GM18498 (cell line): Measurements from ENCODE around the gene GMPPA.

Source experiments
- ATAC-seq: cut with Tn5 transposase; IDR thresholded peaks from one replicate; pipeline ENCODE4 v1.9.1; 2021; ENCODE audit warnings: mild to moderate bottlenecking, moderate library complexity; ENCODE audit not compliant: unreplicated experiment

The GMPPA gene

DNA sequence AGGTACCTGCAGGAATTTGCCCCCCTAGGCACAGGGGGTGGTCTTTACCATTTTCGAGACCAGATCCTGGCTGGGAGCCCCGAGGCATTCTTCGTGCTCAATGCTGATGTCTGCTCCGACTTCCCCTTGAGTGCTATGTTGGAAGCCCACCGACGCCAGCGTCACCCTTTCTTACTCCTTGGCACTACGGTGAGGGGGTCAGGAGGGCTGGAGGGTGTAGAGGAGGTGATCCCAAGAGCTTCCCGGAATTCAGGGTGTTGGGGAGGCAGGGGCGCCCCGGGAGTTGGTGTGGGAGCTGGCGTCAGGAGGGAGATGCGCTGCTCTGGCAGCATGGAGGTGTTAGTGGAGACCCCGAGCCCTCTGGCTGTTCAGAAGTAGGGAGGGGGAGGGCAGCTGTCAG is 3.2 kb downstream of the GMPPA start:
- ATAC-seq, result no peak

DNA sequence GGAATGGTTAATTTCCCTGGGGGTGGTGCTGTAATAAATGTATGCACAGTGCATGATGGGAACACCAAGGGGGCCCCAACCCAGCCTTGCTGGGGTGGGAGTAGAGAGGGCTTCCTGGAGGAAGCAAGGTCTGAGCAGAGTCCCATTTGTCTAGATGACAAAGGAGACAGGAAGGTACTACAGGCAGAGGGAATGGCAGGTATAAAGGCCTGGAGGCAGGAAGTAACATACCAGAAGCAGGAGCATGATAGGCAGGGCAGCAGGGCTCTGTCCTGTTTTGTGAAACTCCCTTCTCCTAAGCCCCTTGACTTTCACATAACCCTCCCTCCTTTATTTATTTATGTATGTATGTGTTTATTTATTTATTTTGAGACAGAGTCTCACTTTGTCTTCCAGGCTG is 3.9 kb downstream of the GMPPA start:
- ATAC-seq, result no peak

DNA sequence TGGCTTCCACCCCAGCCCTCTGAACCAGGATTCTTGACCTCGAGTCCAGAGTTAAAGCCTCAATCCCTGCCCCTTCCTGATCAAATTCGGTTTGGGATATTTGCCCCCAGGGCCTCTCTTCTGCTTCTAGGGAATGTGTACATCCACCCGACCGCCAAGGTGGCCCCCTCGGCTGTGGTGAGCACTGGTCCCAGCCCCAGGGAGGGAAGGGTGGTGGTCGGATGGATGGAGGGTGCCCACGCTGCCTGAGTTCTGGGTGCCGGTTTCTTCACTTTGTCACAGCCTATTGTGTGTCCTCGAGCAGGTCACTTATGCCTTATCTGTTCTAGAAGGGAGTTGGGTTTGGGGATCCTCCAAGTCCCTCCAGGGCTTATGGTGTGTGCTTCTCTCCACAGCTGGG is 6.9 kb downstream of the GMPPA start:
- no peak for ATAC-seq

DNA sequence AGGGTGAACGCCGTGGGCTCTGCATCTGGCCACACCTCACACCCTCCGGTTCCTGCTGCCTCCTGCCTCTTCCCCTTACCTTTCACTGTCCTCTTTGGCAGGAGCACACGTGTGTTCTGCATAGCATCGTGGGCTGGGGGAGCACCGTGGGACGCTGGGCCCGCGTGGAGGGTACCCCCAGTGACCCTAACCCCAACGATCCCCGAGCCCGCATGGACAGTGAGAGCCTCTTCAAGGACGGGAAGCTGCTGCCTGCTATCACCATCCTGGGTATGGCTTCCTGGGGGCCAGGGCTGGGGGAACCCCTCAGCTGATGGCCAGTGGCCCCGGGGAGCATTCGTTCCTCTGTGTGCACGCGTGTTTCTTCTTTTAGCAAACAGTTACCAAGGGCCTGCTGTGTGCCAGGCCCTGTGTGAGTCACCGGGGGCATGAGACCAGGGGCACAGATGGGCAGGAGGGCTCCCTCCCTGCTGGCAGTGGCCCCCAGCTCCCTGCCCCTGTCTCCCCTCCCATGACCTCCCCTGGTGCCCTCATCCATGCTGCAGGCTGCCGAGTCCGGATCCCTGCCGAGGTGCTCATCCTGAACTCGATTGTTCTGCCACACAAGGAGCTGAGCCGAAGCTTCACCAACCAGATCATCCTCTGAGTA is 7.6 kb downstream of the GMPPA start:
- no peak for ATAC-seq

DNA sequence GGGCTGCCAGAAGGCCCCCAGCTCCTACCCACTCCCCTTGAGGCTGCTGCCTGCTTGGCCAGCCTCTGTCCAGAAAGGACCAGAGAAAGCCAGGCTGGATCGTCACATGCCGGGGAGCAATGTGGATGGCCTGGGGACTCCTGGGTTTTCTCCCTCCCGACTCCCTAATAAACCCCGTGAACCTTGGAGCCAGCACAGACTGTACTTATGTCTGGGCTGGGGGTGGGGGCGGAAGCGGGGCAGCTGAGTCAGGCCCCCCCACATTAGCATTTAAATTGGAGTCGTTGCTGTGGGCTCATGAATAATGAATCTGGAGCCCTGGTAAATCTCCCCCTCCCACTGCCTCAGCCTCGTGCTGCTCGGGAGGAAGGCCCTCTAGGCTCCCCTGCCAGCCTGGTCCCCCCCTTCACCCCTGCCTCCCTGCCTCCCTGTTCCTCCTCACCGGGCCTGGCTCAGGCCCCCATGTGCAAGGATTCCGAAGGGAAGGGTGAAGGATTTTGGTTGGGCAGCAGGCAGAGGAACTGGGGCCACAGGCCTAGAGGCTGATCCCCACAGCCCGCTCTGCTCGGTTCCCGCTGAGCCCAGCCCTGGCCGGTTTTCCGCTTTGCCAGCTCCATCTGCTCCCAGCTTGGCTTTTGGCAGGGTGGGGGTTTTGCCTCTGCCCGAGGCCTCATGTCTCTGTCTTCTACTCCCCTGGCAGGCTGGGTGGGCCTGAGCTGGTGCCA is 8.3 kb downstream of the GMPPA start:
- no peak for ATAC-seq

DNA sequence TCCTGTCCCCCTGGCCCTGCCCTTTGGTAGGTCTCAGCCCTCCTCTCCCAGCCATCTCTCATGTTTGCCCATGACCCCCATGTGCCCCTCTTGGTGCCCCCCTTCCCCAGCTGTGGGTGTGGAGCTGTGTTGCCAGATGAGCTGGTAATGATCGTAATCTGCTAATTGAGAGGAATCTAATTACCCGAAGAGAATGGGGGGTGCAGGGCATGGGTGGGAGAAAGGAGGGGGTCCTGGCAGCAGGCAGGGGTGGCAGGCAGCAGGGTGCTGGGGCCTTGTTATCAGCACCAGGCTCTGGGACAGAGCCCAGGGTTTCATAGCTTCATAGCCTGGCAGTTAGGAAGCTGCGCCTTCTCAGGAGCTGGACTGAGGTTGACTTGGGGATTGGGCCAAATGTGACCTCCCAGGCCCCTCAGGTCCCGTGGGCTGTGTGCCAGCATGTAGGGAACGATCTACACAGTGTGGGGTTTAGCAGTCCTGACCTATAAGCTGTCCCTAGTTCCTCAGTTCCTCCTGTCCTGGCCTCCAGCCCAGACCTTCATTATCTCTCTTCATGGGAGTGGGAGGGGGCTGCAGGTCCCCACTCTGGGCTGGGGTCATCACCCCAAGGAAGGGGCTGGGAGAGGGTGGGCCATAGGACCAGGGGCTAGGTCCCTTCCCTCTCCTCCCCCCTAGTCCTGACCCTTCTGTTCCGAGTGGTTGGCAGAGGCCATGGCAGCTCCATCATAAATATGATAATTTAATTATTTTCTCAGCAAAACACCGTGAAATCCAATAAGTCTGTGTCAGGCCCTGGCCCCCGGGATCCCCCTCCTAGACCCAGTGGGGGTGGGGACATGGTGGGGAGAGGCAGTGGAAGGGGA is 9.1 kb downstream of the GMPPA start:
- ATAC-seq, result no peak

DNA sequence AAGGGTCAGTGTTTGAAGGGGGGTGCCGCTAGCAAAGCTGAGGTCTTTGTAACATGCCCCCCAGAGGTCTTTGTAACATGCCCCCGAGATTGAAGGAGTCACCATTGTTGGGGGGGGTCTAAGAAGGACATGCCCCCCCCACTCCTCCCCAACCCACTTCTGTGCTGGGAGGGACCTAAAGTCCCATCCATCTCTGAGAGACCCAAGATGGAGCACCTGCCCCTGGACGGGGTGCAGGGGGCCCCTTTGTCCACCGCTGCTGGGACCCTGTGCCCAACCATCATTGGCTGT is 9.7 kb downstream of the GMPPA start:
- no peak for ATAC-seq

DNA sequence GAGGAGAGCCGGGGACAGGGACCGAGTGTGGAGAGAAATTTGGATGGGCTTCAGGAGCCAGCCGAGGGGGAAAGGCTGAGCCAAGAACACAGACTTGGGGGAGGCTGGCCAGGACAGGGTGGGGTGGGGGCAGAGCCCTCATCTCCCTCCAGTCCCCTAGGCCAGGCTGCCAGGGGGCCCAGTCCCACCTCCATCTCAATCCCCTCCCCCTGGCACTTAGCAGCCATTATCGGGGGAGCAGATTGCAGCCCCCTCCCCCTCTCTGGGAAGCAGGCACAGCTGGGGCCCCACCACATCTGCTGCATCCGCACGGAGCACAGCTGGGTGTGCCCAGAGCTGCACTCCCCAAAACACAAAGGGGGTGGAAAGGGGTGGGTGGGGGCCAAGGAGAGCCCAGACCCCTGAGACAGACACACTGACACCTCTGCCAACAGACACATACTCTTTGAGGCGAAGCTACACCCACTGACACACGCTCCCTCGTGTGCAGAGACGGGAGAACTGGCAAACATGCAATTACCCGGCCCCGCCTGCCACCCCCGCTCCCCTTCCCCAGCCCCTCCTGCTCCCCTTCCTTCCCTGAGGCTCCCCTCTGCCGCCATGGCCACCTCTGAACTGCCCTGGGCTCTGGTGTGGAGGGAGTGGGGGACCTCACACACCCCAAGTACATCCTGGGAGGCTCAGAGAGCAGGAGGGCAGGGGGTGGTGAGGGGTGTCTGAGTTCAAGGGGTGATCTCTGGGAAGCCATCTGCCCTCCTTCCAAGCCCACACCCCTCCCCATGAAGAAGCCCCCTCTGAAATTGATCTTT is 10.5 kb downstream of the GMPPA start:
- peak; percentile 17 for ATAC-seq

DNA sequence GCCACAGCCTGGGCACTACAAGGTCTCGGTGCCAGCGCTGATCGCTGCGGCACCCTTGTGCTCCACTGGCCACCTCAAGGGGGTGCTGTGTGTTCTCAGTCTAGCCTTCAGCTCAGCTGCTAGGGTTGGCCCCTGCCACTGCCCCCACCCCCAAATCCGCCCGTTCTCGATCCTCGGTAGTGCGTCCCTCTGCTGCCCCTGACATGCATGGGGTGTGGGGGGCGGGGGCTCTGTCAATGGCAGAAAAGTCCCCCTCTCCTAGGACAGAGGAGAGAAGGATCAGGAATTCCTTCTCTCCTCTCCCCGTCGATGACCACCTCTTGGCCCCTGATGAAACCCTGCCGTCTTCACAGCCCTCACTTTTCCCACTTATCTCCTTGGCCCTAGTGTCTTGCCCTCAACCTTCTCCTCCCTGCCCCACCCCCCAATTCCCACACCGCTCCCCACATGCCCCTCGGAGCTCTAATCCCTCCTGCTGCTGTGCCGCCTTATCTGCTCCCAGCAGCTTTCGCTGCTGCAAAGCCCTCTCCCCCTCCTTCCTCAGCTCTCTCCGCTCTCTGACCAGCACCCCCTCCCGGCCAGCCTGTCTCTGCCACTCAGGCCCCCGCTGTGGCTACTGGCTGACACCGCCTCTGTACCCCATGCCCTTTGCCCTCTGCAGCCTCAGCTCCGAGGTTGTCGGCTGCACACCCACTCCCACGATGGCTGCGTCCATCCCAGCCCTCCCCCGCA is 11.3 kb downstream of the GMPPA start:
- peak; percentile 60 for ATAC-seq

DNA sequence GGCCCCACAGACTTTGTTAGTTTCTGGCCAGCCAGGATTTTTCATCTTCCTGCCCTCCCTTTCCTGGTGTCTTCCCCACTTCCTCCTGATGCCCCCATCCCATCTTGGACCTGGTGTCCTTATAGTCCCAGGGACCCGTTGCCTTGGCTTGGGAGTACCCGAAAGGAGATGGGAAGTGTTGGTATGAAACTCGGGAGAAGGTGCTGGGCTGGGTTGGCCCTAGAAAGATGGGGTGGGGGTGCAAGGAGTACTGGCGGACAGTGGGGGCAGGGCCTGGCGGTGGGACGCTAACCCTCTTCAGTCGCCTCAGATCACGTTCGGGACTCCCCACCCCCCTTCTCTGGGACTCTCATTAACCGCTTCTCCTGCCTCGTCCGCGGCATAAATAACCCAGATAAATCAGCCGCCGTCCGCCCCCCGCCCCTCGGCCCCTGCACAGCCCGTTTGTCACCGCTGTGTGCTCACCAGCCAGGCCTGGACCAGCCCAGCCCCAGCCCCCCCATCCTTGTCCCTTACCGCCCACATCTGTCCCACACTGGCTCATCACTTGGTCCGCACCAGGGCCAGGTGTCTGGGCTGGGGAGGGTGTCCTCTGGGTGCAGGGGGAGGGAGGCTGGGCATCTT is 11.9 kb downstream of the GMPPA start:
- no peak for ATAC-seq

DNA sequence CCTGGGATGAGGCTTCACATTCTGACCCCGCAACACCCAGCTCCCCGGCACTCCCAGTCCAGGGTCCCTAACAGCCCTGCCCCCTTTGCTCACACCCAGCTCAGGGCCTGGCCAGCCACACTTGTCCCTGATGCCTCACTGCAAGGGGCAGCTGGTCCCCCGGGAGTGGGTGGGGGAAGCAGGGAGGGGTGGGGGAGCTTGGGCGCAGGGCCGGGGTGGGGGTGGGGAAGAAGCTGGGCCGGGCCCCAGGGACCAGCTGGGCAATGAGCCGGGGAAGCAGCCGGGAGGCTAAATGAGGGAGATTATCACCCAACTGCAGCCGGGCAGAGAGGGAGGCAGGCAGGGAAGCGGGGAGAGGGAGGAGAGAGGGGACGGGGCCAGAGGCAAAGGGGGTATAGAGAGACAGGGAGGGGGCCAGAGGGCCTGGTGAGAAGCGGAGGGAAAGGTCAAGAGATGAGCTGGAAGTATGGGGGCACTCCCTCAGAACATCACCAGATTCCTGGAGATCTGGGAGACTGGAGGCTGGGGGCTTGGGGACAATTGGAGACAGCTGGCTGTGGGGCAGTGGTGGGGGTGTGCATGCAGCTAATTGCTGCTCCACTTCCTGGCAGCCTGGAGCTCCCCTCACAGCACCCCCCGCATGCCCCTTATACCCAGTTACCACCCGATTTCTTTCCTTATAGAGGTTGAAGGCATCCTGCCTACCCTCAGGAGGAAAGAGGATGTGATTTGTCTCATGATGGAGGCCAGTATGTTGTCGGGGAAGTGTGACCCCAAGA is 13.0 kb downstream of the GMPPA start:
- ATAC-seq, result no peak

DNA sequence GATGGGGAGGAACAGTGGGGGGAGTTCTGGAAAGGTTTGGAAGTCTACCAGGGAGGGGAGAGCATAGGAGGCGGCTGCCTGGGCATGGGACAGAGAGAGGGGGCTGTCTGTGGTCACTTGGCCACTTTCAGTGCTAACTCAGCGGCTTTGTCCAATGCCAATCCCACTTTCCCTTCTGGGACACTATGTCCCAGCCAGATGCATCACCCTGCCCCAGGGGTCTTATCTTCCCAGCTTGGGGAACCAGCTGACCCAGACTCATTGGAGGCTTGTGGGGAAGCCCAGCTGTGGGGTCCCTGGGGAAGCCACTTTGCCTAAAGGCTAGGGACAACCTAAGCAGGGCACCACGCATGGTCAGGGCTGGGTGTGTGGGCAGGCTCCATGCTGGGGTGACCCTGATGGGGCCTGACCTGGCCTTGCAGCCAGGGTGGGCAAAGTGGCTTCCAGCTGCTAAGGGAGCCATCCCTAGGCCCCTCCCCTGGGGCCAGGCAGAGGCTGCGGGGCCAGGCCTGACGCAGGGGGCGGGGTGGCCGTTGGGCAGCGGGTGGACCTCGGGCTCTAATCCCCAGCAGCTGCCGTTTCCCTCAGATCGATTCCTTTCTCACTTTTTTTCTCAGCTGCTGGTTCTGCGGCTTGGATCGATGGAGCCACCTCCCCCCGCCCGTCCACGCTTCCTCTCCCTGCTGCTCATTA is 14.0 kb downstream of the GMPPA start:
- no peak for ATAC-seq

DNA sequence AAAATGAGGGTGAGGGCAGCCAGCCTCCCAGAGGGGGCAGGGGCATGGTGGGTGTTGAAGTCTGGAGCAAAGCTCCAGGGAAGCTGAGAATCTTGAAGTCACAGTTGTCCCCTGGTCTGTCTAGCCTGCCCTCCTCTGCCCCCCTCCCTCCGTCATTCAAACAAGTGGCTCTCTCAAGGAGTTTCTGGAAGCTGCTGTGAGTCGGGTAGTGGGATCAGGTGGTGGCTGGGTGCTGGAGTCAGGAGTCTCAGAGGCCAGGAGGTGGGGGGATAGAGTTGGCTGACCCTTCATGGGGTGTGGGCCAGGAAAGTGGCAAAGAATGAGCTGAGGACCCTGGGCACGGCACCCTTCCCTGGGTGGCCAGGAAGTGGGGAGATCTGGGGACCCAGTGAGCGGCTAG is 15.1 kb downstream of the GMPPA start:
- ATAC-seq, result no peak

DNA sequence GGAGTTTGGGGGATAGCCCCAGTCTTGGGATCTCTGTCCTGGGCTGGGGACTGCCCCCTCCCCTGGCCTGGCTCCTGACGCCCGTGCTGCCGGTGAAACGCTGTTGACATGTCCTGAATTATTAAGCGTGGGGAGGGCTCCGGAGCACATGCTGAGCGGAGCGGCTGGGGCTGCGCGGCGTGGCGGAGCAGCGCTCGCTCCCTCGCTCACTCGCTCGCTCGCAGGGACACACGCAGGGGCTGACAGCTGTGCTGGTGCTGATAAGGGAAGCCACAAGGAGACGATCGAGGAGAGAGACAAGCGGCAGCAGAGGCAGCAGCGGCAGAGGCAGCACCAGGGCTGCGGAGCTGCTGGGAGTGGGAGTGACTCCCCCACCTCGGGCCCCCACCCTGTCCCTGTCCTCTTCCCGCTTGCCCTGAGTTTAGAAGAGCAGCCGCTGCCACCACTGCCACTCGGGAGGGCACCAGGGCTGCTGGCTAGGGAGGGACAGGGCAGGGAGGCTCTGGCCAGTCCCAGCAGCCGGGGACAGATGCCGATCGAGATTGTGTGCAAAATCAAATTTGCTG is 15.6 kb downstream of the GMPPA start, which contains the start of gene ASIC4:
Gene ASIC4 (plus strand): TSS at position 287 of the 566 bp plus-strand sequence. CDS start 243 bp downstream, at position 530.
- ATAC-seq, result no peak

DNA sequence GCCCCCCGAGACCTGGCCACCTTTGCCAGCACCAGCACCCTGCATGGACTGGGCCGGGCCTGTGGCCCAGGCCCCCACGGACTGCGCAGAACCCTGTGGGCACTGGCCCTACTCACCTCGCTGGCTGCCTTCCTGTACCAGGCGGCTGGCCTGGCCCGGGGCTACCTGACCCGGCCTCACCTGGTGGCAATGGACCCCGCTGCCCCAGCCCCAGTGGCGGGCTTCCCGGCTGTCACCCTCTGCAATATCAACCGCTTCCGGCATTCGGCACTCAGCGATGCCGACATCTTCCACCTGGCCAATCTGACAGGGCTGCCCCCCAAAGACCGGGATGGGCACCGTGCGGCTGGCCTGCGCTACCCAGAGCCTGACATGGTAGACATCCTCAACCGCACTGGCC is 16.1 kb downstream of the GMPPA start:
- no peak for ATAC-seq

DNA sequence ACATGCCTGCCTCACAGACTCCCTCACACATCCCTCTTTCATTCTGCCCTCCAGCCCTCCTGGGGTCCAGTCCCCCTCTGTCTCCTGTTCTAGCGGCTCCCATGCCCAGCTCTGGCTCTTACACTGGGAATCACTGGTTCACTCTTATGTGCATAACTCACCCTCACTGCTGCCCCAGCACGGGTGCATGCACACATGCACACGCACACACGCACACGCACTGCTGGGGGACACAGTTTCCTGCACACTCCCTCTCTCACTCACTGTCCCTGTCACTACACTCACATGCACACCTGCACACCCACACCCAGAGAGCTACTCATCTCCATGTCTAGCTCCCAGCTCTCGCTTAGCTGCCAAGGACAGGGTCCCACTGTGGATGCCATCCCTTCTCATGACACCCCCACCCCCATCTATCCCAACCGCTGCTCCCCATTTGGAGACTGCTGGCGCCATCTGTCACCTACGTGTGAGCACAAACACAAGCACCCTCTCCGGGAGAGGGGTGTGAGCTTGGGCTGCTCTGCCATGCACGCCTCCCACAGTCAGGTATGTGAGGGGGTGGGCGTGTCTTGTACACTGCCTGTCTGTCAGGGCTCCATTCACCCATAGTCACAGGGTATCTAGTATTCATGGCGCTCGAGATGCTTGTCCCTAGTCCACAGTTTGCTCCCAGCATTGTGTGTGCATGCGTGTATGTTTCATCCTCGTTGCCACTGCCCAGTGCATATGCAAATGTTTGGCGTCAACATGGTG is 17.4 kb downstream of the GMPPA start:
- ATAC-seq, result no peak

DNA sequence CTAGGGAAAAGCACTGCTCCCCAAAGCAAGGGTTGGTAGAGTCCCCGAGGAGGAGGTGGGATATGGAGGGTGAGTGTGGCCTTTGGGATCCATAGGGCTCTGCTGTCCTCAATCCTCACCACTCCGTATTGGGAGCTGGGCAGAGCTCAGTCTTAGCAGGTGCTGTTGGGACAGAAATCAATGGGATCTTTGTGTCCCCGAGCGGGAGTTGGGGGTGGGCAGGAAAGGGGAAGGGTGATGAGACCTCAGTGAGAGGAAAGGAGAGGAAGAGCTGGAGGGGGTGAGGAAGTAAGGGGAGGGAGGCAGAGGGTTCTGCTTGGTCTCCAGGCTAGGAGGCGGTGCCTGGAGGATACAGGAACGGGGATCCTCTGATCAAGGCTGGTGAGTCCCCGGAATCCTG is 18.2 kb downstream of the GMPPA start:
- no peak for ATAC-seq
